Ovary (tissue), 3 donors: Measurements from ENCODE around the gene U2AF1L4.
A peak's percentile ranks its signal among the peaks of the same experiment; 100 is the strongest.

Experiments
- POLR2A ChIP-seq: fragments of 450-650 bp; IDR thresholded peaks from one replicate; pipeline ENCODE4 v1.6.1; 2017; ENCODE audit warnings: antibody characterized with exemption, mild to moderate bottlenecking, moderate library complexity
- TF ChIP-seq, protein P1 (sequence below), 3 donors: fragments of 450-650 bp in 2 of 3; fragments of 200-600 bp in 1 of 3; IDR thresholded peaks; one replicate each; pipeline versions ENCODE4 v1.5.1 to v1.8.0; 2016 to 2022; ENCODE audit warnings: antibody characterized with exemption in 3 of 3, mild to moderate bottlenecking in 1 of 3
- donor health status: DM: no; HTN: no; CAD: no.

DNA sequence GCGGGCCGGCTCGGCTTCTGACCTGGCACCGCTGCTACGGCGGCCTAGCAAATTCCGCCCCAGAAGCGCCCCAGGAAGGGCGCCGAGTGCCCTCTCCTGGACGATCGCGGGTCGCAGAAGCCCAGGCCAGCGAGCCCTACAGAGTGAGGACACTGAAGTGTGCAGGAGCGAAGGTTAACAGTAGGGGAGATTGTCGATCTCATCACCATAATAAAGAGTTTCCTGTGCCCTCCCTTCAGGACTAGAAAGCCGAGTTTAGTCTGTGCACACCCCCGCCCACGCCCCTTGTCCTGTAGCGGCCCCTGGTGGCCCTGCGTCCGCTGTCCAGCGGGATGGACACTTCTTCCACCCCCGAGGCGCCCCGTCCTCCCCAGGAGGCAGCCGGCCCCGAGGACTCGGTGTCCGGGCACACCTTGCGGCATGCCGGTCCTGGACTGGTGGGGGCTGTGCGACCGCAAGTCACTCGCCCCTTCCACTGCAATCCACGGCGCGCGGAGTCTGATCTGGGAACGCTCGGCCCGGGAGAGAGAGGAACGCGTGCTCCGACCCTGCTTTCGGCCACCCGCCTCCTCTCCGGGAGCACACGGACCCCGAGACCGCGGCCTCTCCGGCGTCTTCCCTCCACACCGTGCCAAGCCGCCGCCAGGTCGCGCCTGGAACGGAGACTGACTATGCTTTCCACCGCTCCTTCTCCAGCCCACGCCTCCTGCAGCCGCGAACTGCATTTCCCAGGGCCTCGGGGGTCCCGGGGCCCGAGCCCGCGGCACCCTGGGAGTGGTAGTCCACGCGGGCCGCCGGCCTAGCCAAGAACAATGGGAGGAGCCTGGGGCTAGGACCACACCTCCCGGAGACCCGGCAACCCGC is 28.2 kb downstream of the U2AF1L4 start:
- TF ChIP-seq, protein P1, sequence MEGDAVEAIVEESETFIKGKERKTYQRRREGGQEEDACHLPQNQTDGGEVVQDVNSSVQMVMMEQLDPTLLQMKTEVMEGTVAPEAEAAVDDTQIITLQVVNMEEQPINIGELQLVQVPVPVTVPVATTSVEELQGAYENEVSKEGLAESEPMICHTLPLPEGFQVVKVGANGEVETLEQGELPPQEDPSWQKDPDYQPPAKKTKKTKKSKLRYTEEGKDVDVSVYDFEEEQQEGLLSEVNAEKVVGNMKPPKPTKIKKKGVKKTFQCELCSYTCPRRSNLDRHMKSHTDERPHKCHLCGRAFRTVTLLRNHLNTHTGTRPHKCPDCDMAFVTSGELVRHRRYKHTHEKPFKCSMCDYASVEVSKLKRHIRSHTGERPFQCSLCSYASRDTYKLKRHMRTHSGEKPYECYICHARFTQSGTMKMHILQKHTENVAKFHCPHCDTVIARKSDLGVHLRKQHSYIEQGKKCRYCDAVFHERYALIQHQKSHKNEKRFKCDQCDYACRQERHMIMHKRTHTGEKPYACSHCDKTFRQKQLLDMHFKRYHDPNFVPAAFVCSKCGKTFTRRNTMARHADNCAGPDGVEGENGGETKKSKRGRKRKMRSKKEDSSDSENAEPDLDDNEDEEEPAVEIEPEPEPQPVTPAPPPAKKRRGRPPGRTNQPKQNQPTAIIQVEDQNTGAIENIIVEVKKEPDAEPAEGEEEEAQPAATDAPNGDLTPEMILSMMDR (IDR thresholded peaks at IDR 0.05), result peak; percentile 77 to 93 (median 86)
- TF ChIP-seq POLR2A, result no peak
